T-helper 1 cell treated with Interleukin-12 subunit alpha and Interleukin-12 subunit beta and Interleukin-4 antibody, amounts not matched to agents 30 ng/mL and 1 ng/mL, for 36 hours (primary cell): Measurements from ENCODE around the gene UBL5. TPM values are rescaled to one million over a fixed set of nuclear protein-coding genes. Genes with fewer than 3 reads are reported as not detected.

ENCODE experiments used
- intact Hi-C: fragments of 100-400 bp; cut with micrococcal nuclease; formaldehyde crosslinking; loops from one replicate; pipeline ENCODE4 v1.15.1; 2024
- total RNA-seq: library from RNA; stranded (reverse); gene quantifications from 2 replicates; pipeline ENCODE4 v1.2.3, GENCODE V29; 2022

The UBL5 gene
- total RNA-seq, 1 donor from 2014 or later, result 381 TPM

GRCh38 chr19:9848762-9849161, 21.0 kb downstream of the UBL5 start:
- intact Hi-C loops, result loop anchor here (1.0 kb wide), 2 partner anchors 66 to 152 kb away; no protein-coding TSS in a partner anchor

DNA sequence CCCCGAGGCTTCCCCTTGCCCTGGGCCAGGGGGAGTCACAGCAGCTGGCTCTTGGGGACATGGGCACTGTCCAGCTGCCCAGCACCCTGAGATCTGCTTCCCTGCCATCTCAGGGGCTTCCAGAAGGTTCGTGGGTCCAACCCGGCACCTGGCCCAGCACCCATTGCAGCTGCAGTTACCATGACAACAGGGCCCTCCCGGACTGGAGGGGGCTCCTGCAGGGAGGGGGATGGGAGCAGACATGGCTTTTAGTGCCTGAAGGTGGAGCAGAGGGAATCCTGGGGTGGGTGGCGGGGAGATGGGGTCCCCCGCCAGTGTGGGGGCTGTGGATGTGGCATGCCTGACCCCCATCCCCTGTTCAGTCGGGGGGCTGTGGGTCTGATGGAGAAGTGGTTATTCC, 22.1 kb downstream of the UBL5 start:
- intact Hi-C loops, result loop anchor here (10.0 kb wide), 1 partner anchor 175 kb away; no protein-coding TSS in a partner anchor

DNA sequence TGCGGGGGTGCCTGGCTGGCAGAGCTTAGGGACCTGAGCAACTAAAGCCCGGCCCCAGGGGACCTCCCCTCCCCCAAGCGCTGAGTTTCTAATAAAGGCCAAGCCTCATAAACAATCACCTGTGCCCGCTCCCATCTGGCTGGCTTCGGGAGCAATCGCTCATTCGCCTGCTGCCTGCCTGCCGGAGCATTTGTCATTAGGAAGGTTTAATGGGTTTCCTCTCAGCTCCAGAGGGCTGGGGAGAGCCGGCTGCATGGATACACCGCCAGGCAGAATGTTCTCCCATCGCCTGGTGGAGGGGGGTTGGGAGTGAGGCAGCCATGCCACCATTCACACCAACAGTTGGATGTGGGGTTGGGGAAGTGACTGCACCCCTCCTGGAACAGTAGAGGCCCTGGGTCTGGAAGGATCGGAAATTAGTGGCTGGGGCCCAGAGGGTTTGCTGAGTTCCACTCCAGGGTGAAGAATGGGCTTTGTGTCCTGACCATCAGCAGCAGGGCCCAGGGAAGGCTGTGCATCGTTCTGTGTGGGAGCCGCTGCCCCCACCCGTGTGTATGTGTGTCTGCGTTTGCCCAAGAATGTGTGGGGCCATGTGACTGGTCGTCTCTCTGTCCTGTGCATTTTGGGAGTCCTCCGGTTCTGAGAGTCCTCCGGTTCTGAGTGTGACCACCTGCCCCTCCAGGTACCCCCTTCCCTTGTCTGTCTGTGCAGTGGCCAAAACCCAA, 22.7 kb downstream of the UBL5 start:
- intact Hi-C loops, result loop anchor here (10.0 kb wide), 1 partner anchor 174 kb away; no protein-coding TSS in a partner anchor

GRCh38 chr19:9854282-9854846, 26.6 kb downstream of the UBL5 start:
- intact Hi-C loops, result loop anchor here (10.0 kb wide), 1 partner anchor 170 kb away; no protein-coding TSS in a partner anchor

DNA sequence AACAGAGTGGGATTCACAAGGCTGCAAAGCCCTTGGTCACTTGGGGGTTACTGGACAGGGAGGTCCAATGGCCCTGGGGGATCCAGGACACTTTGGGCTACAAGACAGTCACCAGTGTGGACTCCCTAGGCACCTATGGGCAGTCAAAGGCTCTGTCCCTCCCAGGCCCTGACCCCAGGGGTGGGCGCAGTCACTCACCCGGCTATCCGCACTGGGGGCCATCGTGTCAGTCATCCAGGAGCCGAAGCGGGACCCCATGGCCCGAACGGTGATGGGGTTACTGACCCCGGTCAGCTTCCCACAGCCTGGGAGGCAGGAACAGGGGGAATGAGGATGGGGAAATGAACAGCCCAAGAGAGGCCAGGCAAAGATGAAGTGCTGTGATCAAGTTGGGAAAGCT, 28.9 kb downstream of the UBL5 start:
- intact Hi-C loops, result loop anchor here (10.0 kb wide), 1 partner anchor 168 kb away; no protein-coding TSS in a partner anchor

- intact Hi-C loops, result loop anchor here (10.0 kb wide), 1 partner anchor 168 kb away; no protein-coding TSS in a partner anchor
These were observed 29.5 kb downstream of the UBL5 start for GRCh38 chr19:9857076-9857721.

- intact Hi-C loops, result loop anchor here (1.0 to 10.0 kb wide), 4 partner anchors 8 to 167 kb away; partner anchors contain the start of gene PIN1
These were observed 30.4 kb downstream of the UBL5 start for GRCh38 chr19:9857920-9858746.

DNA sequence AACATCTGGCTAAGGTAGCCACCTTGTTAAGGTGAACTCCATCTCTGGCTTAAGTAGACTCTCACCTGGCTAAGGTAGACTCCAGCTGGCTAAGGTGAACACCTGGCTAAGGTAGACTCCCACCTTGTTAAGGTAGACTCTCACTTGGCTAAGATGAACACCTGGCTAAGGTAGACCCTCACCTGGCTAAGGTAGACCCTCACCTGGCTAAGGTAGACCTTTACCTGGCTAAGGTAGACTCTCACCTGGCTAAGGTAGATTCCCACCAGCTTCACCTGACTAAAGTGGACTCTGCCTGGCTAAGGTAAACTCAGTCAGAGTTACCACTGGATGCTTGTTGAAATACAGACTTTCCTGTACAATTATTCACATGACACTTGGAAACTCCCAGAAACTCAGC, 31.0 kb downstream of the UBL5 start:
- intact Hi-C loops, result loop anchor here (1.0 to 10.0 kb wide), 4 partner anchors 8 to 166 kb away; partner anchors contain the start of gene PIN1

- intact Hi-C loops, result no loop called here
These were observed 32.7 kb downstream of the UBL5 start for GRCh38 chr19:9860407-9860806.

DNA sequence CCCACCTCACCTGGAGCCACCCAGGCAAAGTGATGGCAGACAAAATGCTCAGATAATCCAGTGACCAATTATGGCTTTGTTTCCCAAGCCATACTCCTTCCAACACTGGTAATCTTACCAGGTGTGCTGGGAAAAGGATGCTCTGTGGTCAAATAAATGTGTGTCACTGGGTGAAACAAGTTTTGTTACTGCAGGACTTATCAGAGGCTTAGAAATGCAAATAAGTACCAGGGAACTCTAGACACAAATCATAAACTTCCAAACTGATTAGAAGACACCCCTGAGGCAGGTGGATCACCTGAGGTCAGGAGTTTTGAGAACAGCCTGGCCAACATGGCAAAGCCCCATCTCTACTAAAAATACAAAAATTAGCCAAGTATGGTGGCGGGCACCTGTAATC, 33.8 kb downstream of the UBL5 start:
- intact Hi-C loops, result no loop called here

GRCh38 chr19:9862938-9863337, 35.2 kb downstream of the UBL5 start:
- intact Hi-C loops, result no loop called here

DNA sequence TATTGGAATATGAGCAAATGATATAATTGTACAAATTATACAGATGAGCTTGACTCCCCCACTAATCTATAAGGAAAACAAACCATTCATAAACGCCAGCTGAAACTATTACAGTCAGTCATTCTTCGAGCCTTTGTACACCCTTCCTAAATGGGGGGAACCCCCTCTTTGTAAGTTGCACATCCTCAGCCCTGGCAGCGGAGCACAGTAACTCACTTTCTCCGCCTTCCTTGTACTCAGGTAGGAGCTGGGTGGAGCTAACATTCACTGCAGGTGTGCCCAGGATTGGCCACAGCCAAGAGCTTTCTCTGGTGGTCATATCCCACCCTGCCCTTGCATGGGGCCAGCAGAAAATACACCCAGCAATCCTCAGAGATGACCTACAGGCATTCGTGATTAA, 36.0 kb downstream of the UBL5 start:
- intact Hi-C loops, result no loop called here

- intact Hi-C loops, result loop anchor here (1.0 to 2.0 kb wide), 2 partner anchors 8 to 13 kb away; no protein-coding TSS in a partner anchor
These were observed 38.2 kb downstream of the UBL5 start for GRCh38 chr19:9865732-9866501.

DNA sequence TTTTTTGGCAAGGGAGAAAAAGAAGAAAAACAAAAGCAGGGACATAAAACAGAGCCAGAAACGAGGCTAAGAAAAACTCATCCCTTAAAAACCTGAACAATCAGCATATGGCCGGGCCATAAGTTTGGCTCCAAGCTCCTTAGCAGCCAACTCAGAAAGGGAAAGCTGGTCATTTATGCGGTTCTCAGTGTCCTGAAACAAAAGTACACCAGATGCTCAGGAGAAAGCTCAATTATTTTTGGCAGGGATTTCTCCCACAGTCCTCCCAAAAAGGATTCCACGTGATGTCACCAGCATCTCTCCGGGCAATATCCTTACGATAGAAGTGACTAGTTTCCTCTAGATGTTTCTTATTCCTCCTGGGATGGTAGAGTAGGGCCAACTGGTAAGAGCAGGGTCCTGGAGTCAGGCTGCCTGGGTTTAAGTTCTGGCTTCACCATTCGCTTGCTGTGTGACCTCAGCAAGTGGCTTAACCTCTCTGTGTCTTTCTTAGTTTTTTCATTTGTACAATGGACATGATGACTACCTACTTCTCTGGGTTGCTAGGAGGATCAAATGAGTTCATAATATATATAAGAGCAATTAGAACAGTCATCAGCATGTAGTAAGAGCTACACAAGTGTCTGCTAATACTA, 41.4 kb downstream of the UBL5 start:
- intact Hi-C loops, result no loop called here

DNA sequence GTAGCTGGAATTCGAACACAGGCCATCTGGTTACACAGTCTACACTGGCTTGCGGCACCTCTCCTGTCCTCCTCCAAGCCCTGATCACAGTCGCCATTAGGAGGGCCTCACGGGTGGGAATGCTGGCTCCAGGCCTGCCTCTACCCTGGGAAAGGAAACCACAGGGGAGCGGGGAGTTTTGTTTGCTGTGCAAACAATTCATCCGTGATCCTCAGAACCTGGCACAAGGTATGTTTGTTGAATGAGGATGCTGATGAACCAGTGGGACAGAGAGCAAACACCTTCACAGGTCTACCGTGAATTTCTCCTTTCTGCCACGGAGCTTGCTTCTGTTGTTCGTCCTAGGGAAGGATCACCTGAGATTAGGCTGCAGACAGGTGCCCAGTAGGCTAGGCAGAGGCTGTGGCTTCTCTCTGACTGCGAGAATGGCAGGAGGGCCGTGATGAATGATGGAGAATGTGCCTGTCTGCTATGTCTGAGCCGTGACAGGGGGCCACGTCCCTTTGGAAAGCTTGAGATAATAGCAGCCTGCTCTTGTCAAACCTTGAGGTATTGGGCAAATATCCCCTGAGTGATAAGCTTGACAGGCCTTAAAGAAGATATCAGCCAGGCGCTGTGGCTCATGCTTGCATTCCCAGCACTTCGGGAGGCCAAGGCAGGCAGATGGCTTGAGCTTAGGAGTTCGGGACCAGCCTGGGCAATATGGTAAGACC, 44.1 kb downstream of the UBL5 start:
- intact Hi-C loops, result no loop called here

GRCh38 chr19:9872618-9873242, 45.0 kb downstream of the UBL5 start:
- intact Hi-C loops, result no loop called here

DNA sequence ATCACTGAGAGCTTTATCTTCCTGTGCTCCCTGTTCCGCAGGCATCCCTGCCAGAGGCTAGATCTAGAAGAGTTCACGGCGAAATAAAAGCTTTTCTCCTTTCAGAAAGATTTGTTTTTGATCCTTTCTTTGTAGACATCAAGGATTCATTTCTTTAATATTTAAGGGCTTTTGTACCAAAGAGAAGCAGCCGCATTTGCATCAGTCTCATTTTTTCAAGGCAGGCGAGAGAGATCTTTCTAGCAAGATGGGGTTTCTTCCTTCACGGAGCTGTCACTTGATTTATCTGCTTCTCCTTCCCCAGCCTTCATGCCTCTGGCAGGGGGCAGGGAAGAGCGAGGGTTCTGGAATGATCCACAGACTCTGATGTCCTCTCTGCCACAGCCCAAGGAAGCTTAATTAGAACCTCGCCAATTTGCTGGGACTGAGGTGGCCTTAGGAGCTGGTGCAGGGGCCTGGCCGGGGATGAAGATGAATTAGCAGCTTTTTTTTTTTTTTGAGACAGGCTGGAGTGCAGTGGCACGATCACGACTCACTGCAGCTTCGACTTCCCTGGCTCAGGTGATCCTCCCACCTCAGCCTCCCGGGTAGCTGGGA, 47.4 kb downstream of the UBL5 start:
- intact Hi-C loops, result no loop called here

- intact Hi-C loops, result no loop called here
These were observed 48.1 kb downstream of the UBL5 start for GRCh38 chr19:9875796-9876195.
